ENCODE measurements around the gene MPP2. TPM values are rescaled to one million over a fixed set of nuclear protein-coding genes. Genes with fewer than 3 reads are reported as not detected.
A peak's percentile ranks its signal among the peaks of the same experiment; 100 is the strongest.

MPP2 gene
- total RNA-seq, 4 donors from 2014 or later: 0.18 to 3.6 (median 0.54) TPM

- Histone ChIP-seq H3K4me1 (peaks cover 0 to 36% (median 16%) of the 10 kb centered on the region in 3 donors), H3K36me3 (no peaks in the 10 kb centered on the region), H3K4me3 (no peak overlapping the region), H3K27ac (peak overlapping the region in 1 of 4 donors; percentile 40), H3K27me3 (no peaks in the 10 kb centered on the region), H3K9me3 (no peaks in the 10 kb centered on the region)
- no peak for TF ChIP-seq POLR2A (IDR thresholded peaks at IDR 0.05)
- TF ChIP-seq, protein P1, sequence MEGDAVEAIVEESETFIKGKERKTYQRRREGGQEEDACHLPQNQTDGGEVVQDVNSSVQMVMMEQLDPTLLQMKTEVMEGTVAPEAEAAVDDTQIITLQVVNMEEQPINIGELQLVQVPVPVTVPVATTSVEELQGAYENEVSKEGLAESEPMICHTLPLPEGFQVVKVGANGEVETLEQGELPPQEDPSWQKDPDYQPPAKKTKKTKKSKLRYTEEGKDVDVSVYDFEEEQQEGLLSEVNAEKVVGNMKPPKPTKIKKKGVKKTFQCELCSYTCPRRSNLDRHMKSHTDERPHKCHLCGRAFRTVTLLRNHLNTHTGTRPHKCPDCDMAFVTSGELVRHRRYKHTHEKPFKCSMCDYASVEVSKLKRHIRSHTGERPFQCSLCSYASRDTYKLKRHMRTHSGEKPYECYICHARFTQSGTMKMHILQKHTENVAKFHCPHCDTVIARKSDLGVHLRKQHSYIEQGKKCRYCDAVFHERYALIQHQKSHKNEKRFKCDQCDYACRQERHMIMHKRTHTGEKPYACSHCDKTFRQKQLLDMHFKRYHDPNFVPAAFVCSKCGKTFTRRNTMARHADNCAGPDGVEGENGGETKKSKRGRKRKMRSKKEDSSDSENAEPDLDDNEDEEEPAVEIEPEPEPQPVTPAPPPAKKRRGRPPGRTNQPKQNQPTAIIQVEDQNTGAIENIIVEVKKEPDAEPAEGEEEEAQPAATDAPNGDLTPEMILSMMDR (IDR thresholded peaks at IDR 0.05): no peak
- WGBS, 2 donors: 46 to 63% methylated on average over 4 of the region's 4 CpGs
- DNase-seq: no peak
- intact Hi-C loops (cut with DNase I): no loop called here
Observed at GRCh38 chr17:43841282-43841681, 66.1 kb downstream of the MPP2 start.

DNA sequence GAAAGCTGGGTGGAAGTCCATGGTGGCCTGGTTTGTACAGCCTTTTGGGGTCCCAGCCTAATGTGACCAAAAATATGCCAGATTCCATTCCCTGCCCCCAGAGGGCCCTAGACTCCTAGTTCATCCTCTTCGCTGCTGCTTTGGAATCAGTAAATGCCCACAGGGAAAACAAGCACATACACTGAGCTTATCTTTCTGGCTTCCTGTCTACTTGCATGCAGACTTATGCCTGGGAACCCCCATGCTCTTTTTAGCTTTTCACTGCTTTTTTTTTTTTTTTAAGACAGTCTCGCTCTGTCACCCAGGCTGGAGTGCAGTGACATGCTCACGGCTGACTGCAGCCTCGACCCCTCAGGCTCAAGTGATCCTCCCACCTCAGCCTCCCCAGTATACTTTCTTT is 66.5 kb downstream of the MPP2 start:
- intact Hi-C loops (cut with DNase I): no loop called here
- H3K27me3 ChIP-seq: no peaks in the 10 kb centered on the region
- H3K27ac ChIP-seq: peak overlapping the region in 1 of 4 donors; percentile 40
- no peaks in the 10 kb centered on the region for H3K9me3 ChIP-seq
- H3K4me1 ChIP-seq: peaks cover 0 to 32% (median 16%) of the 10 kb centered on the region in 3 donors
- H3K4me3 ChIP-seq: no peak overlapping the region
- TF ChIP-seq, protein P1 (IDR thresholded peaks at IDR 0.05): no peak
- TF ChIP-seq POLR2A (IDR thresholded peaks at IDR 0.05): no peak
- H3K36me3 ChIP-seq: no peaks in the 10 kb centered on the region
- 40 to 42% methylated on average over 4 of the region's 4 CpGs for WGBS, 2 donors
- DNase-seq: no peak

GRCh38 chr17:43839670-43840108 is 67.6 kb downstream of the MPP2 start:
- TF ChIP-seq, protein P1 (IDR thresholded peaks at IDR 0.05): peak in 1 of 6 experiments; percentile 8
- TF ChIP-seq POLR2A (IDR thresholded peaks at IDR 0.05): no peak
- Histone ChIP-seq H3K27ac (peak overlapping the region in 3 of 4 donors; percentile 3 to 54 (median 18)), H3K9me3 (no peaks in the 10 kb centered on the region), H3K27me3 (no peaks in the 10 kb centered on the region), H3K36me3 (no peaks in the 10 kb centered on the region), H3K4me1 (peaks cover 0 to 29% (median 16%) of the 10 kb centered on the region in 3 donors), H3K4me3 (no peak overlapping the region)
- no peak for DNase-seq
- 19 to 27% methylated on average over 7 of the region's 7 CpGs for WGBS, 2 donors
- intact Hi-C loops (cut with DNase I): loop anchor here (5.0 kb wide), 1 partner anchor 57 kb away; the partner anchor contains the start of gene CFAP97D1

- DNase-seq: no peak
- WGBS, 2 donors: 52 to 59% methylated on average over 2 of the region's 2 CpGs
- H3K27ac ChIP-seq: no peak overlapping the region
- peaks cover 0 to 8% (median 0%) of the 10 kb centered on the region in 4 donors for H3K27me3 ChIP-seq
- H3K4me3 ChIP-seq: no peak overlapping the region
- intact Hi-C loops (cut with DNase I): no loop called here
- H3K4me1 ChIP-seq: peaks cover 5 to 33% (median 16%) of the 10 kb centered on the region in 3 donors
- no peak for TF ChIP-seq POLR2A (IDR thresholded peaks at IDR 0.05)
- TF ChIP-seq, protein P1 (IDR thresholded peaks at IDR 0.05): no peak
- H3K9me3 ChIP-seq: no peaks in the 10 kb centered on the region
- H3K36me3 ChIP-seq: peaks cover 0 to 18% (median 6%) of the 10 kb centered on the region in 3 donors
Observed at GRCh38 chr17:43834106-43834505, 73.2 kb downstream of the MPP2 start.

- Histone ChIP-seq H3K27ac (peak within 1 kb of the TSS; percentile 68 to 84 (median 79)), H3K27me3 (peaks cover 0 to 8% (median 0%) of the 10 kb centered on the region in 4 donors), H3K4me1 (peaks cover 5 to 33% (median 16%) of the 10 kb centered on the region in 3 donors), H3K4me3 (peak within 1 kb of the TSS; percentile 60 to 76 (median 72)), H3K36me3 (peaks cover 0 to 26% (median 6%) of the 10 kb centered on the region in 3 donors), H3K9me3 (no peaks in the 10 kb centered on the region)
- peak in 2 of 4 donors; percentile 72 to 82 for TF ChIP-seq POLR2A (IDR thresholded peaks at IDR 0.05)
- TF ChIP-seq, protein P1 (IDR thresholded peaks at IDR 0.05): no peak
- no peak for DNase-seq
- WGBS, 2 donors: 8 to 9% methylated on average over 8 to 14 of the region's 87 CpGs
- intact Hi-C loops (cut with DNase I): no loop called here
Observed at GRCh38 chr17:43832976-43833829, 74.1 kb downstream of the MPP2 start, which contains the start of gene MPP3. MPP3 (minus strand) TSS chr17:43833146; CDS start chr17:43831906, 1,240 bp downstream.
